GM18517 (cell line): Measurements from ENCODE around the gene PPP2R5A.
A peak's percentile ranks its signal among the peaks of the same experiment; 100 is the strongest.
"Not testable (repeated sequence)": the region's sequence is repeated elsewhere in the genome, so short reads cannot be mapped to it uniquely, and the experiment has no call there.

Experiments
- ATAC-seq: cut with Tn5 transposase; IDR thresholded peaks from one replicate; pipeline ENCODE4 v1.9.1; 2021; ENCODE audit warnings: mild to moderate bottlenecking, moderate library complexity; ENCODE audit not compliant: unreplicated experiment

The PPP2R5A gene

GRCh38 chr1:212351588-212352362, 66.6 kb downstream of the PPP2R5A start:
- ATAC-seq = no peak

DNA sequence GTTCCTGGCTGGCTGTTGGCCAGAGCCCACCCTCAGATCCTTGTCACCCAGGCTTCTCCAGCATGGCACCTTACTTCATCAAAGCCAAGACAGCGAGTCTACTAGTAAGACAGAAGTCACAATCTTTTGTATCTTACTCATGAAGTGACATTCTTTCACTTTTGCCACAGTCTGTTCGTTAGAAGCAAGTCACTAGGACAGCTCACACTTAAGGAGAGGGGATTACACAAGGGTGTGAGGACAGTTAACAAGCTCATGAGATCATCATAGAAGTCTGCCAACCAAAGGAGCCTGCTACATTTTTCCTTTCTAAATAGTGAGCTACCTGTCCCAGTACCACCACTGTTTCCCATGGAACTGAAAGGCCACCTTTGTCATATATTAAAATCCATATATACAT, 68.0 kb downstream of the PPP2R5A start:
- ATAC-seq = no peak

DNA sequence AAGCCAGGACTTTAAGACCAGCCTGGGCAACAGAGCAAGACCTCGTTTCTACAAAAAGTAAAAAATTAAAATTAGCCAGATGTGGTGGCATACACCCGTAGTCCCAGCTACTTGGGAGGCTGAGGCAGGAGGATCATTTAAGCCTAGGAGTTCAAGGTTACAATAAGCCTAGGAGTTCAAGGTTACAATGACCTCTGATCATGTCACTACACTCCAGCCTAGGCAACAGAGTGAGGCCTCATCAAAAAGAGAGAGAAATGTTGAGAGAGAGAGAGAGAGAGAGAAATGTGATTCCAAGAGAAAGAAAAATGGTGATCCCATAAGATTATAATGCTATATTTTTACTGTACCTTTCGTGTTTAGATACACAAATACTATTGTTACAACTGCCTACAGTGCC, 69.3 kb downstream of the PPP2R5A start:
- ATAC-seq = no peak

DNA sequence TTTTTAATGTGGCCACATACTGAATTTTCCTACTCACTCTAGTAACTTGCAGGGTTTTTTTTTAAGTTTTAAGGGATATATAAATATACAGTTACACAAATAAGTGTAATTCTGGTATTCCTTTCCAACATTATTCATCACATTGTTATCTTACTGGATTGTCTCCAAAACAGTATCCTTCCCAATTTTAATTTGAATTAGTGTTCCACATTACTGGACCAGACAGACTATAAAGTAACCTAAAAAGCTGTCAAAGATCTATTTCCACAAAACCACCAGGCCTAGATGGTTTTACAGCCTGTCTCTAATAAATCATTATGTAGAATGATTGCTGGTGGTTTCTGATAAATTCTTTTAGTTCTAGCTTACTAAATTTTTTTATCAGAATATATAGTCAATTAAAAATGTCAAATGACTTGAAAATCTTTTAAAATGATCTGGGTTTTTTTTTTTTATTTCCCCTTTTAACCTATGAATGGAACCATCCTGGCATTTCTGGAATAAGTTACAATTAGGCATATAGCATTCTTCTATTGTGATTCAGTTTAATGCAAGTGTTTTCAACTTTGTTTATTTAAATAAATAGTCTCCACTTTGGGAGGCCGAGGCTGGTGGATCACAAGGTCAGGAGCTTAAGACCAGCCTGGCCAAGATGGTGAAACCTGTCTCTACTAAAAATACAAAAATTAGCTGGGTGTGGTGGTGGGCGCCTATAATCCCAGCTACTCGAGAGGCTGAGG, 70.2 kb downstream of the PPP2R5A start:
- no peak for ATAC-seq

- no peak for ATAC-seq
These were observed 74.7 kb downstream of the PPP2R5A start for GRCh38 chr1:212359794-212360479.

DNA sequence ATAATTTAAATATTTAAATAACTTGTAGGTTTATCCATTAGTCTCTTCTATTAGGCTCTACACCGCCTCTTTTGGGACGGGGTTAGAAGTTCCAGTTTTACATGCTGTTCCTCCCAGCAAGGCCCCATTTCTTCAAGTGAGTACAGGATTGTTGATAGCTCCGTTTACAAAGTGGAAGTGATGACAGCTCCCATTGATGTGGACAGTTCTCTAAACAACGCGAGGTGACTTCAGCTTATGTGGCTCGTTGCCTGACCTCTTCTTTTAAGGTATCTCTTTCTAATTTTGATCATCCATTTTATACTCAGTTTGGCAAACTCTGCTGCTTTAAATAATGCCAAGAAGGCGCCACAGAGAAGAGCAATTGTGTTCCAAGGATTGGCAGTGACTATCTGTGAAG, 79.8 kb downstream of the PPP2R5A start:
- no peak for ATAC-seq

DNA sequence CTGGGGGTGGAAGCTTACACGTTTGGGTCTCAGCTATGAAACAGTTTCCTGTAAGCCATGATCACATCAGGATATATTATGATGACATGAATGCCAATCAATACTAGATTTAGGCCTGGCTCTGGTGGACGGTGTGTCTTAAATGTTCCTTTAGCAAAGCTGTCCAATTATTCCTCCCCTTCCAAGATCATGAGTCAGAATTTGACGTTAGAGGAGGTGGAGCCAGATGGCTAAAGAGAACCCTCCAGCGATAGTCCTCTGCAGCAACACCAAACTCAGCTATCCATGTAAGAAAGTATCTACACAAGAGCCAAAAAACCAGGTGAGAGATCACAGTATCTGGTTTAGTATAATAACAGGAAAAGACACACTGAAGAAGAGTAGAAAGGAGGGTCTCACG, 81.7 kb downstream of the PPP2R5A start:
- no peak for ATAC-seq

DNA sequence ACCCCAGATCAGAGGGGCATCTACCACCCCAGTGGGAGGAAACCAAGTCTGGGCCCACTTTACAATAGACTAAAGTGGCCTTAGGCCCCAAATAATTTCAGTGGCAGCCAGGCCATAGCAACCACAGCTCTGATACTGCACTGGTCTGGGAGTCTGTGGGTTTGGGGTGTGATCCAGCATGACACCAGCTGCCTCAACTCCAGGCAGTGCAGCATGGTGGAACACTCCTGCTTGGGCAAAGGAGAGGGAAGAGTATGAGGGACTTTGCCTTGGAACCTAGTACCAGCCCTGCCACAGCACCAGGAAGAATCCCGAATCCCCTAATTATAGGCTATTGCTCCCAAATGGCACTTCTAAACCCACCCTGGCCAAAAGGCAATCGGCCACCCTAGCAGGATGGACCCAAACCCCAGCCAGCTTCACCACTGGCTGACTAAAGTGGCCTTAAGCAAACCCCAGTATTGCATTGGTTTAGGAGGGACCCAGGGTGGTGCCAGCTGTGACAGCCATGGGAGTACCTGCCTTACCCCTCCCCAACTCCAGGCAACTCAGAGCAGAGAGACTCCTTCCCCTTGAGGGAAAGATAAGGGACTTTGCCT, 82.4 kb downstream of the PPP2R5A start:
- ATAC-seq = no peak

DNA sequence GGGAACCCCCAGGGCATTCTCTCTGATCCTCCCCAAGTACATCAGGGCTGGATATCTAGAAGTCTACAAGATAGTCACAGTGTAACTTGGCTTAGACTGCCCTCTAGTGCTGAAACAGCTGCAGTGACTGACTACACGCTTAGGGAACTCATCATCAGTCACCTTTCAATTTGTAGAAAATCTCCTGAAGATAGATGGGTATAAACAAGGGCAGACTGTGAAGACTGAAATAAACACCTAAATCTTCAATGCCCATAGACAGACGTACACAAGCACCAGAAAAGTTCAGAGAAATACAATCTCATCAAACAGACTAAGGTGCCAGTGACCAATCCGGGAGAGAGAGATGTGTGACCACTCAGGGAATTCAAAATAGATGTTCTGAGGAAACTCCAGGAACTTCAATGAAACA, 82.9 kb downstream of the PPP2R5A start:
- ATAC-seq = peak; percentile 79

GRCh38 chr1:212375986-212376385, 90.8 kb downstream of the PPP2R5A start:
- no peak for ATAC-seq

DNA sequence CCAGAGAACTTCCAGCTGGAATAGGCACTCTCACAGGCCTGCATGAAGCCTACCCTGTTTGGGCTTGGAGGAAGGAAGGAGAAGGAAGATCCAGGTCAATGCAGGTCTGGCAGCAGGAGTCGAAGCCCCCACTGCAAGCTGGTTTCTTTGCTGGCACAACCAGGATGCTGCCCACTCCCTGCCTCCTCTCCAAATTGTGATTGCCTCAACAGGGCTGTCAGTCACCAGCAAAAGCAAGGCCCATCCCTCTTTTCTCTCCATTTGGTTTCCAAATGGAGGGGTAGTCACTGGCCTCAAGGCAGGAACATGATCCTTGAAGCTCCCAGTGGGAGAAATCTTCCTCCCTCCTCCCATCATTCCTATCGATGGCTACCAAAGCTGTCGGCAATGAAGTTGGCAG, 92.4 kb downstream of the PPP2R5A start:
- no peak for ATAC-seq

GRCh38 chr1:212379366-212379765, 94.2 kb downstream of the PPP2R5A start:
- no peak for ATAC-seq

DNA sequence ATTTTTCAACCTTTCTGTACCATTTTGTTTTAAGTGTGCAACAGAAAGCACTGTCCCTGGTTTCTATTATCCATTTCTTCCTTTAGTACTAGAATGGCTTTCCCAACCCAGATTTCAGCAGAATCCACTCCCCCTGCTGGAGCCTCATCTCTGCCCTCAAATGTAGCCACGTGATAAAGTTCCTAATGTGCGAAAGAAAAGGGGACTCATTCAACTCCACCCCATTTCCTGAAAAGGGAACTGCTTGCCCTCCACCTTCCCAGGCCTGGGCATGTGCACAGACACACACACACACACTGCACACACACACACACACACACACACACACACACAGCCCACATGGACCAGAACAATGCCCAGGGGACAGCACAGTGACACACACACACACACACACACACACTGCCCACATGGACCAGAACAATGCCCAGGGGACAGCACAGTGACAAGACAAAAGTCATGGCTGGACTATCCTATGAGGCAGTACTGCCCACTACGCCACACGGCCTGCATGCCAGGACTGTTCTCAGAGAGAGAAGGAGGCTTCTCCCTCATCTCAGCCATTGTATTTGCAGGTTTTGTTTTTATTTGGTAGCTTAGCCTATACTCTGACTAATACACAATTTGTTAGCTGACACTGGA, 96.3 kb downstream of the PPP2R5A start:
- no peak for ATAC-seq

- no peak for ATAC-seq
These were observed 100.8 kb downstream of the PPP2R5A start for GRCh38 chr1:212386029-212386428.

GRCh38 chr1:212388985-212389716, 103.9 kb downstream of the PPP2R5A start:
- ATAC-seq = no peak

- ATAC-seq = not testable (repeated sequence)
These were observed 110.6 kb downstream of the PPP2R5A start for GRCh38 chr1:212395678-212396437.

GRCh38 chr1:212396638-212397037, 111.4 kb downstream of the PPP2R5A start:
- ATAC-seq = no peak

- no peak for ATAC-seq
These were observed 112.0 kb downstream of the PPP2R5A start for GRCh38 chr1:212397171-212397570.

DNA sequence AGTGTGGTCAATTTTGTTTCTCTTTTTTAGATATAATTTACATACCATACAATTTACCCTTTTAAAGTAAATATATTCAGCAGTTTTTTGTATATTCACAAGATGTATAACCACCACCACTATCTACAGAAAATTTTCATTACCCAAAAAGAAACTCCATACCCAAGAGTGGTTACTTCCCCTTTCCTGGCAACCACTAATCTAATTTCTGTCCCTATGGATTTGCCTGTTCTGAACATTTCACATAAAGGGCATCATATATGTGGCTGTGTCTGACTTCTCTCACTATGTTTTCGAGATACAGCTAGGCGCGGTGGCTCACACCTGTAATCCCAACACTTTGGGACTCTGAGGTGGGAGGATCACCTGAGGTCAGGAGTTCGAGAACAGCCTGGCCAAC, 115.8 kb downstream of the PPP2R5A start:
- no peak for ATAC-seq
